ENCODE measurements around the gene COQ8A. TPM values are rescaled to one million over a fixed set of nuclear protein-coding genes. Genes with fewer than 3 reads are reported as not detected.
A peak's percentile ranks its signal among the peaks of the same experiment; 100 is the strongest.

Gene COQ8A
- total and polyA plus RNA-seq, 2 donors (not counting 1 experiment from before 2014, with no cell fraction given) = 3.8 to 19.7 TPM

DNA sequence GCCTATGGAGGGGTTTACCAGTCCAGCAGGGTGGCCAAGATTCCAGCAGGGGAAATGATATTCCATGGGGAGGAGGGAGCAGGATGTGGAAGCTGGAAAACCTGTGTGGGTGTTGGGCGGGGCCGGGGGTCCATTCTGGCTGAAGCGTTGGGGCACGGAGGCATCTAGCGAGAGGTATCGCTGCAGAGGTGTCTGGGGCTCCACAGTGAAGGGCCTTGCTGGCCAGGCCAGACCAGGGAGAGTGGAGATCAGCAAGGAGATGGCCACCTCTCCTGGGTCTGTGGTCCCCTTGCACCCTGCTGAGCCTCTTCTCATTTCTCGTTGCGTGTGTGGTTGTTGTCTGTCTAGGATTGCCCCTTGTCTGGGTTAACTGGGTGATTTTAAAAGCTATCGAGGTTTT lies 6.2 kb downstream of the COQ8A start:
- TF ChIP-seq EZH2 (IDR thresholded peaks at IDR 0.05; ENCODE audit: low read length, missing control alignments) = no peak
- TF ChIP-seq, protein P1, sequence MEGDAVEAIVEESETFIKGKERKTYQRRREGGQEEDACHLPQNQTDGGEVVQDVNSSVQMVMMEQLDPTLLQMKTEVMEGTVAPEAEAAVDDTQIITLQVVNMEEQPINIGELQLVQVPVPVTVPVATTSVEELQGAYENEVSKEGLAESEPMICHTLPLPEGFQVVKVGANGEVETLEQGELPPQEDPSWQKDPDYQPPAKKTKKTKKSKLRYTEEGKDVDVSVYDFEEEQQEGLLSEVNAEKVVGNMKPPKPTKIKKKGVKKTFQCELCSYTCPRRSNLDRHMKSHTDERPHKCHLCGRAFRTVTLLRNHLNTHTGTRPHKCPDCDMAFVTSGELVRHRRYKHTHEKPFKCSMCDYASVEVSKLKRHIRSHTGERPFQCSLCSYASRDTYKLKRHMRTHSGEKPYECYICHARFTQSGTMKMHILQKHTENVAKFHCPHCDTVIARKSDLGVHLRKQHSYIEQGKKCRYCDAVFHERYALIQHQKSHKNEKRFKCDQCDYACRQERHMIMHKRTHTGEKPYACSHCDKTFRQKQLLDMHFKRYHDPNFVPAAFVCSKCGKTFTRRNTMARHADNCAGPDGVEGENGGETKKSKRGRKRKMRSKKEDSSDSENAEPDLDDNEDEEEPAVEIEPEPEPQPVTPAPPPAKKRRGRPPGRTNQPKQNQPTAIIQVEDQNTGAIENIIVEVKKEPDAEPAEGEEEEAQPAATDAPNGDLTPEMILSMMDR (conservative IDR thresholded peaks at IDR 0.05 in 1 of 2, IDR thresholded peaks at IDR 0.05 in 1 of 2; ENCODE audit: low read depth in 1 of 2, low read length in 2 of 2) = no peak
- no peaks in the 10 kb centered on the region for H4K20me1 ChIP-seq (ENCODE audit: control insufficient read depth, extremely low read depth, insufficient read depth, low read length)
- no peaks in the 10 kb centered on the region for H3K9me3 ChIP-seq (ENCODE audit: control insufficient read depth, insufficient read depth, low read depth, low read length)
- no peaks in the 10 kb centered on the region for H3K79me2 ChIP-seq (ENCODE audit: control insufficient read depth, insufficient read depth, low read length)
- no peak overlapping the region for H2AFZ ChIP-seq (ENCODE audit: low read length)
- no peaks in the 10 kb centered on the region for H3K36me3 ChIP-seq (ENCODE audit: control insufficient read depth, insufficient read depth, low read length)
- H3K4me2 ChIP-seq (ENCODE audit: extremely low read depth, insufficient read depth, low read length) = no peak overlapping the region
- H3K9ac ChIP-seq (ENCODE audit: insufficient read depth, low read length) = no peak overlapping the region
- no peaks in the 10 kb centered on the region for H3K4me1 ChIP-seq (ENCODE audit: control insufficient read depth, extremely low read depth, insufficient read depth, low read length)
- H3K27ac ChIP-seq (ENCODE audit: insufficient read depth, low read length) = no peak overlapping the region
- H3K4me3 ChIP-seq (replicated peaks in 1 of 4; ENCODE audit: control extremely low read depth in 1 of 4, insufficient read depth in 1 of 4, low read depth in 3 of 4, low read length in 4 of 4) = no peak overlapping the region
- DNase-seq (ENCODE audit: low read depth in 2 of 2) = no peak
- no peaks in the 10 kb centered on the region for H3K27me3 ChIP-seq (ENCODE audit: control insufficient read depth, insufficient read depth, low read length)

DNA sequence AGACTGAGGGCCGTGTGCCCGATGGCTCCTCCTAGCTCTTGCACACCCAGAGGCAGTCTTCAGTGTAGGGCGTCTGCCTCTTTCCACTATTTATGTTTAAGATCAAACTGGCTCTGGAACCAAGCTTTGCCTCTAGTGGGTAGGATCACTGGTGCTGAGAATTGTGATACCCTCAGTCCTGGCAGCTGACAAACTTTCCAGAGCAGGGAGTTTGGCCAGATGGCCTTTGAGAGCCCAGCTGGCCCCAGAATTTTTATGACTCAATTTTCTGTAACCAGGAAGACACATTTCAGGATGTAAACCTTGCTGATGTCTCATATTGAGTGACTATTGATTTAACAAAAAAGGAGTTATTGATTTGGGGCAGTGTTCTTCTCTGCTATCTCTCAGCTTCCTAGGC lies 6.7 kb downstream of the COQ8A start:
- Histone ChIP-seq H3K9ac (ENCODE audit: insufficient read depth, low read length) (no peak overlapping the region), H4K20me1 (ENCODE audit: control insufficient read depth, extremely low read depth, insufficient read depth, low read length) (no peaks in the 10 kb centered on the region), H3K36me3 (ENCODE audit: control insufficient read depth, insufficient read depth, low read length) (no peaks in the 10 kb centered on the region), H3K27ac (ENCODE audit: insufficient read depth, low read length) (no peak overlapping the region), H3K4me3 (replicated peaks in 1 of 4; ENCODE audit: control extremely low read depth in 1 of 4, insufficient read depth in 1 of 4, low read depth in 3 of 4, low read length in 4 of 4) (no peak overlapping the region), H3K9me3 (ENCODE audit: control insufficient read depth, insufficient read depth, low read depth, low read length) (no peaks in the 10 kb centered on the region), H3K79me2 (ENCODE audit: control insufficient read depth, insufficient read depth, low read length) (no peaks in the 10 kb centered on the region), H3K4me1 (ENCODE audit: control insufficient read depth, extremely low read depth, insufficient read depth, low read length) (no peaks in the 10 kb centered on the region), H3K4me2 (ENCODE audit: extremely low read depth, insufficient read depth, low read length) (no peak overlapping the region), H3K27me3 (ENCODE audit: control insufficient read depth, insufficient read depth, low read length) (no peaks in the 10 kb centered on the region), H2AFZ (ENCODE audit: low read length) (no peak overlapping the region)
- TF ChIP-seq EZH2 (IDR thresholded peaks at IDR 0.05; ENCODE audit: low read length, missing control alignments) = no peak
- TF ChIP-seq, protein P1 (conservative IDR thresholded peaks at IDR 0.05 in 1 of 2, IDR thresholded peaks at IDR 0.05 in 1 of 2; ENCODE audit: low read depth in 1 of 2, low read length in 2 of 2) = no peak
- peak in 1 of 2 donors; percentile 14 for DNase-seq (ENCODE audit: low read depth in 2 of 2)

DNA sequence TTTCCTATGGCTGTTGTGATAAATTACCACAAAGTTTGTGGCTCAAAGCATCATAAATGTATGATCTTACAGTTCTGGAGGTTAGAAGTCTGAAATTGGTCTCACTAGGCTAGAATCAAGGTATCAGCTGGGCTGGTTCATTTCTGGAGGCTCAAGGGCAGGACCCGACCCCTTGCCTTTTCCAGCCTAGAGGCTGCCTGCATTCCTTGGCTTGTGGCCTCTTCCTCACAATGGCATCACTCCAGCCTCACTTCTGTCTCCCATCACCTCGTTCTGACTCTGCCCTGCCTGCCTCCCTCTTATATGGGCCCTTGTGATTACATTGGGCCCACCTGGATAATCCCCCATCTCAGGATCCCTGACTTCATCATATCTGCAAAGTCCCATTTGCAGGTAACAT lies 8.0 kb downstream of the COQ8A start:
- Histone ChIP-seq H4K20me1 (ENCODE audit: control insufficient read depth, extremely low read depth, insufficient read depth, low read length) (no peaks in the 10 kb centered on the region), H2AFZ (ENCODE audit: low read length) (no peak overlapping the region), H3K4me2 (ENCODE audit: extremely low read depth, insufficient read depth, low read length) (no peak overlapping the region), H3K4me3 (replicated peaks in 1 of 4; ENCODE audit: control extremely low read depth in 1 of 4, insufficient read depth in 1 of 4, low read depth in 3 of 4, low read length in 4 of 4) (no peak overlapping the region), H3K79me2 (ENCODE audit: control insufficient read depth, insufficient read depth, low read length) (no peaks in the 10 kb centered on the region), H3K4me1 (ENCODE audit: control insufficient read depth, extremely low read depth, insufficient read depth, low read length) (no peaks in the 10 kb centered on the region), H3K36me3 (ENCODE audit: control insufficient read depth, insufficient read depth, low read length) (no peaks in the 10 kb centered on the region), H3K27me3 (ENCODE audit: control insufficient read depth, insufficient read depth, low read length) (no peaks in the 10 kb centered on the region), H3K9me3 (ENCODE audit: control insufficient read depth, insufficient read depth, low read depth, low read length) (no peaks in the 10 kb centered on the region), H3K9ac (ENCODE audit: insufficient read depth, low read length) (no peak overlapping the region), H3K27ac (ENCODE audit: insufficient read depth, low read length) (no peak overlapping the region)
- TF ChIP-seq EZH2 (IDR thresholded peaks at IDR 0.05; ENCODE audit: low read length, missing control alignments) = no peak
- TF ChIP-seq, protein P1 (conservative IDR thresholded peaks at IDR 0.05 in 1 of 2, IDR thresholded peaks at IDR 0.05 in 1 of 2; ENCODE audit: low read depth in 1 of 2, low read length in 2 of 2) = no peak
- no peak for DNase-seq (ENCODE audit: low read depth in 2 of 2)

All from fibroblast of lung (primary cell).